ACHN (cell line): ENCODE data around the gene C20orf96.
"Not testable (repeated sequence)": the region's sequence is repeated elsewhere in the genome, so short reads cannot be mapped to it uniquely, and the experiment has no call there.

ENCODE experiments used
- DNase-seq: peaks from one replicate; pipeline ENCODE4 v3.0.0-alpha.2; 2015
- in situ Hi-C: cut with HindIII; loops from 2 replicates; pipeline ENCODE4 v1.10.0; 2017; ENCODE audit warnings: low sequenced_read_pairs, low pct_ligation_motif_present, low pct_unique_long_range_greater_than_20kb

The C20orf96 gene

DNA sequence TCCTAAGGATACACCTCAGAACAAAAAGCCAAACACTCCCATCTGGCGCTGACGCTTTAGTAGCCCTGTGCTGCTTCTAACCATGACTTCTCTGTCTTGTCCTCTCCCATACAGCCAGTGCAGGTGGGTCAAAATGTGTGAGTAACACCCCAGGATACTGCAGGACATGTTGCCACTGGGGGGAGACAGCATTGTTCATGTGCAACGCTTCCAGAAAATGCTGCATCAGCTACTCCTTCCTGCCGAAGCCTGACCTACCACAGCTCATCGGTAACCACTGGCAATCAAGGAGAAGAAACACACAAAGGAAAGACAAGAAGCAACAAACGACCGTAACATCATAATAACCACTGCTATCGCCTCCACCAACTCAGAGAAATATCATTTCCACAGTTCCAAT is 31.6 kb downstream of the C20orf96 start:
- peak; percentile 18 for DNase-seq
- in situ Hi-C loops: no loop called here

DNA sequence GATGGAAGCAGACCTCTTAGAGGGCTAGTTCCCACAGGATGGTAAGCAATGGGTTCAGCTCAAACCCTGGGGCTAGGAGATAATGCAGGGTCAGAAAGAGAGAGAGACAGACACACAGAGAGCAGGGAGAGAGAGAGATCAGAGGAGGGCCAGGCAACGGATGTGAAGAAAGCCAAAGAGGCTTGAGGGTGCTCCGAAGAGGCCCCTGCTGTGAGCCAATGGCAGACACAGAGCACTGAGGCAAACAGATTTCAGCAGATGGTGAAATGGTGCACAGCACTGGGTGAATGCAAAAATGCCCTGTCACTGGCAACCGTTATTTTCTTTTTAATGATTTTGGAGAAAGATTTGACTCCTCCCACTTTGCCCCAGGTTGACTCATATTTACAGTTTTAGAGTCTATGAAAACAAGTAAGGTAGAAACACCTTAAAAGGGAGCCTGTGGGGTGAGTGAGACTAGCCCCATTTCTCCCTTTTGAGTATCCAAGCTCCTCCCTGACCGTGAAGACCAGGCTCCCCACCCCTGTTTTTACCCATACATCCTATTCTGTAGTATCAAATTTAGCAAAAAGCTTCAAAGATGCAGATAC is 32.2 kb downstream of the C20orf96 start:
- DNase-seq: no peak
- in situ Hi-C loops: no loop called here

DNA sequence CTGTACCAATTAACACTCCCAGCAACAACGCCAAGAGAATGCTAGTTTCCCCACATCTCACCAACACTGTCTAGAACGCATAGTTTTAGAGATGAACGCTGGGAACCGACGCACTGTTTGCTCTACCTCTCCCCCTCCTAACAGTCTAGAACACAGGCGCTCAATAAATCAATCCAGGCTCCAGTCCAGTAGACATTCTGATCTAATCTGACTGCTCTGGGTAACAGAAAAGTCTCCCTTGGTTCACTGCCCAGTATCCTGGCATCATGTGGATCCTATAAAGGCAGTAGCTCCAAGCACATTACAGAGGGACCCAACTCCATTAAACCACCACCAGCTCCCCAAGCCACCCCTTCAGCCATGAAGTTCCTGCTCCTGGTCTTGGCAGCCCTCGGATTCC is 33.1 kb downstream of the C20orf96 start, which contains the start of gene DEFB132:
Gene DEFB132, plus strand, starts transcription at position 306 of the 400 bp plus-strand sequence. Its CDS starts 55 bp downstream, at position 361.
- in situ Hi-C loops: no loop called here
- no peak for DNase-seq

DNA sequence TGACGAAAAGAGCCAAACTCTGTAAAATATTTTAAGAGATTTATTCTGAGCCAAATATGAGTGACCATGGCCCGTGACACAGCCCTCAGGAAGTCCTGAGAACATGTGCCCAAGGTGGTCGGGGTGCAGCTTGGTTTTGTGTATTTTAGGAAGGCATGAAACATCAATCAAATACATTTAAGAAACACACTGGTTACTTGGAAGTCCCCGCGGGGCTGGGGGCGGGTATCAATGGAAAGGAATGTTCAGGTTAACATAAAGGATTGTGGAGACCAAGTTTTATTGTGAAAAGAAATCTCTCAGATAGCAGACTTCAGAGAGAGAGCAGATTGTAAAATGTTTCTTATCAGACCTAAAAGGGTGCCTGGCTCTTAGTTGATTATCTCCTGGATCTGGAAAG is 37.1 kb downstream of the C20orf96 start:
- DNase-seq, in situ Hi-C loops: not testable (repeated sequence)

DNA sequence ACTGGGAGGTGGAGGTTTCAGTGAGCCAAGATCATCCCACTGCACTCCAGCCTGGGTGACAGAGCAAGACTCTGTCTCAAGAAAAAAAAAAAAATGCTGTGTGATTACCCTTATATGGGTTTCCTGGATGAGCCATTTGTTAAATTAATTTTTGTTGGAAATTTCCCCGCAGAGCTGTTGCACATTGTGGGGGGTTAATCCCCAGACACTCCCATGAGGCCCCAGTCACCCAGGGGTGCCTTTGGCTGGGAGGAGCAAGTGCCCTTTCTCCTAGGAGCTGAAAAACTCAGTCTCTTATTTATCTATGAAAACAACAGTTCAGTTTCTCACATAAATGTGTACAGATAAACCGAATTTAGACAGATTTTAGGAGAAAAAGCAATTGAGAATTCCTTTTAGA is 37.7 kb downstream of the C20orf96 start:
- in situ Hi-C loops: no loop called here
- no peak for DNase-seq

DNA sequence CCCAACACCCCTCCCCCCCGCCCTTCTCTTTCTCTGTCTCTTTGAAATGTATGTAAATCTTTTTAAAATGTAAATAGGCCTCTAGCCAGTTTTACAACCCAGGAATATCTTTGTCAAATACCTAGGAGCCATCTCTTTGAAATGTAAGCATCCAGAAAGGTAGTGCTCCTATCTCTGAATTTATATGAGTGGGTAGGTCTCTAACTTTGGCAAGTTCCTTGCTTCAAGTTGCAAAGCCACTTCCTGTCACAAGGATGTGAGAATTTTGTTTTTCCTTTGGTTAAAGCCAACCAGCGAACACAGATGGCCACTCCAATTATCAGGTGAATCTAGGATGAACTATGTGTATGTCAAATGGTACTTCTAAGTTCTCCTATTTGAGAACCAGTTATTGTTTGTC is 39.2 kb downstream of the C20orf96 start:
- DNase-seq: no peak
- in situ Hi-C loops: no loop called here

DNA sequence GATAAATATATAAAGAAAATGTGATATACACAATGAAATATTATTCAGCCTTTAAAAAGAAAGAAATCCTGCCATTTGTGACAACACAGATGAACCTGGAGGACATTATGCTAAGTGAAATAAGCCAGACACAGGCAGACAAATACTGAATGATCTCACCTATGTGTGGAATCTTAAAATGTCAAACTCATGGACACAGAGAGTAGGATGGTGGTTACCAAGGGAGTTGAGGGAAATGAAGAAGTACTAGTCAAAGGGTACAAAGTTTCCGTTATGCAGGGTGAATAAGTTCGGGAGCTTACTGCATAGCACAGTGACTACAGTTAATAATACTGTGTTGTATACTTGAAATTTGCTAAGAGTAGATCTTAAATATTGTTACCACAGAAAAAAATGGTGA is 47.6 kb downstream of the C20orf96 start:
- in situ Hi-C loops: no loop called here
- DNase-seq: no peak

DNA sequence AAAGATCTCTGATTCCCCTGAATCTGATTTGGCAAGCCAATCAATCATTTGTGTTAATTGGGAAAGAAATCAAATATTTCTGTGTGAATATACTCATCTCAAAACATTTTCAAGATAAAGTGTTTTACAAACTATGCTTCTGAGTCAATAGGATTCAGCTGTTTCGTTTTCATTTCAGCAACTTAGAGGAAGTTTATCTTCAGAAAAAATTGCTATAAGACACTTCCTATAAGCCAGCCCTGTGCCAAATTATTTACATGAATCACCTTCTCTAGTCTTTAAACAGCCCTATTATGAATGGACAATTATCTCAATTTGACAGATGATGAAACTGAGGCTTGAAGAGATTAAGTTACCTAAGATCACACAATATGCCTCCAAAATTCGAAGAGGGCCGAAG is 52.6 kb downstream of the C20orf96 start:
- in situ Hi-C loops: no loop called here

DNA sequence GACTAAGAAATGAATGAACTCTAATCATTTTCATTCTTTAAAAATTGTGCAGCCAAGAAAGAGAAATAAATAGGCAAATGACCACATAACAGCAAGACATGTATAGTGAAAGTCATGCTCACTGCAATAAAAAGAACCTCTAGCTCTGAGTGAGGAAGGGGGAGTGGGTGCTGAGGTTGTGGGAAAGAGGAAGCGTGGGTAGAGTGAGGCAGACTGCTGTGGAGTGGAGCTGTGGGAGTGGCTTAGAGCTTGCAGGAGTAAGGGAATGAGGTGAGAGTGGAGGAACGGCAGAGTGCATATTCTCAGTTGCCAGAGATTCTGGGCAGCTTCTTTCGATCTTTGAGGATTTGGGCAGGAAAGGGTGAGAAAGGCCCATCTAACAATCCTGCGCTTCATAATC is 53.1 kb downstream of the C20orf96 start:
- no peak for DNase-seq
- in situ Hi-C loops: no loop called here

More for the DNA sequence above, 52.6 kb downstream of the C20orf96 start:
- no peak for DNase-seq

DNA sequence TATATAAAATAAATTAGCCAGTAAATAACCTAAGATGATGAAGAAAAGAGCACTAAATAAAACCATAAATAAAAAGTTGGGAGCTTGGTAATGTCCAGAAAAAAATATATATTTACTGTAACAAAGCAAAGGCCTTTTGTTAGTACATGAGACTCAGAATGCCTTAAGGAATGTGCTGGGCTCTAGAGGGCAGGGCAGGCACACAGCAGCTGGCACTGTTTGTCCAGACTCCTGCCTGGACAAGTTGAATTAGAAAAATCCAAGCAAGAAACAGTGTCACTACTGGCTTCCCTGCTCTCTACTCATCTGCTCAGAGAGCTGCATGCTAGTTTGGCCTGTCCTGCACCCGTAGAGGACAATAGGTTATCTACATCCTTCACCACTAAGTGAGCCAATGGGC is 54.7 kb downstream of the C20orf96 start:
- DNase-seq: peak; percentile 37
- in situ Hi-C loops: no loop called here

DNA sequence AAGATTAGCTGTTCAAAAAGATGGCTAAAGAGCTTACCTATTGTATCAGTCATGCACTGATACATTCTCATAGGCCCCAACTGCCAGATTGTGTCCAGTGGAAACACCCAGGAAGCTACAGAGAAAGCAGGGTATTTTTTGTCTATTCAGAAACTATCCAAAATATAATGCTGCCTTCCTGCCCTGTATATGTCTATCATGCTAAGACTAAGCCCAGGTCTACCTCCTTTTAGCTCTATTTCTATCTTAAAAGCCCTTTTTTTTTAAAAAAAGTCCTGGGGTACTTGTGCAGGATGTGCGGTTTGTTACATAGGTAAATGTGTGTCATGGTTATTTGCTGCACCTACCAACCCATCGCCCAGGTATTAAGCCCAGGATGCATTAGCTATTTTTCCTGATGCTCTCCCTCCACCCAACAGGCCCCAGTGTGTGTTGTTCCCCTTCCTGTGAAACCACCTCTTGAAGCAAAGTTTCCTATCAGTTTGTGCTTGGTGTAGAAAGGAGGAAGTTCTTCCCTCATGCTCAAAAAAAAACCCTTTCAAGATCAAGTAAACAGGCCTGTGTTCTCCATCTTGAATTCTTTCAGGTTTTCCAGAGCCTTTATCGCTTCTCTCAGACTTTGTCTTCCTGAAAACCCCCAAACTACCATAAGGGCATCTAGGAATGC is 63.0 kb downstream of the C20orf96 start:
- in situ Hi-C loops: no loop called here
- no peak for DNase-seq

DNA sequence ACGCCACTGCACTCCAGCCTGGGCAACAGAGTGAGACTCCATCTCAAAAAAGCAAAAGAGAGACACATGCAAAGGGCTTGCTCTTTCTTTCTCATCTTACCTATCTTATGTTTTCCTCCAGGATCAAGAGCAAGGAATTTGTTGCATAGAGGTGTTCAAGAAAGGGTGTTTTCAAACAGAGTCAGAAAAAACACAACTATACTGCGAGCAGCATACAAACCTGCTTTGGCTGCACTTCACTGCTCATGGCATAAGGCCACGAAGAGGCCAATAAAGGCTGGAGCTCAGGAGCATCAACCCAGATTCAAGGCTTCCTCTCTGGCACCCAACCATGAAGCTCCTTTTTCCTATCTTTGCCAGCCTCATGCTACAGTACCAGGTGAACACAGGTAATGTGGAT is 63.6 kb downstream of the C20orf96 start, which contains the start of gene DEFB129:
Gene DEFB129, plus strand, starts transcription at position 301 of the 400 bp plus-strand sequence. Its CDS starts 31 bp downstream, at position 332.
- DNase-seq: no peak
- in situ Hi-C loops: no loop called here

DNA sequence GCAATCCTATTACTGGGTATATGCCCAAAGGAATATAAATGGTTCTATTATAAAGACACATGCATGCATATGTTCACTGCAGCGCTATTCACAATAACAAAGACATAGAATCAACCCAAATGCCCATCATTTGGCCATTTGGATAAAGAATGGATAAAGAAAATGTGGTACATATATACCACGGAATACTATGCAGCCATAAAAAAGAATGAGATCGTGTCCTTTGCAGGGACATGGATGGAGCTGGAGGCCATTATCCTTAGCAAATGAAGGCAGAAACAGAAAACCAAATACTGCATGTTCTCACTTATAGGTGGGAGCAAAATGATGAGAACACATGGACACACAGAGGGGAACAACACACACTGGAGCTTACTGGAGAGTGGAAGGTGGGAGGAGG is 64.7 kb downstream of the C20orf96 start:
- DNase-seq, in situ Hi-C loops: not testable (repeated sequence)

DNA sequence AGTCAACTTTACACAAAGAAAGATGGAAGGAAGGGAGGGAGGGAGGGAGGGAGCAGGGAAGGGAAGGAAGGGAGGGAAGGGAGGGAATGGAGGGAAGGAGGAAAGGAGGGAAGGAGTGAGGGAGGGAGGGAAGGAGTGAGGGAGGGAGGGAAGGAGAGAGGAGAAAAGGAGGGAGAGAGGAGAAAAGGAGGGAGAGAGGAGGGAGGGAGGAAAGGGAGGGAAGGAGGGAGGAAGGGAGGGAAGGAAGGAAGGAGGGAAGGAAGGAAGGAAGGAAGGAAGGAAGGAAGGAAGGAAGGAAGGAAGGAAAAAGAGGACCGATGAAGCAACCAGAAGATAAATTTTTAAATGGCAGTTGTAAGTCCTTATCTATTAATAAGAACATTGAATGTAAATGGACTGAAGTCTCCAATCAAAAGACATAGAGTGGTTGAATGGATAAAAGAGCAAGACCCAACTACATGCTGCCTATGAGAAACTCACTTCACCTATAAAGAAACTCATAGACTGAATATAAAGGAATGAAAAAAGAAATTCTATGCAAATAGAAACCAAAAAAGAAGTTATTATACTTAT is 69.2 kb downstream of the C20orf96 start:
- in situ Hi-C loops: no loop called here

More for the DNA sequence above, 69.2 kb downstream of the C20orf96 start:
- no peak for DNase-seq
